ENCODE measurements around the gene CDC34. TPM values are rescaled to one million over a fixed set of nuclear protein-coding genes. Genes with fewer than 3 reads are reported as not detected.

CDC34 gene
- total and polyA plus RNA-seq, 2 of the 8 experiments (the other 6 are each of a cell fraction or from before 2014, with no cell fraction given) = 95.9 to 129 TPM

GRCh38 chr19:570937-571565 is 39.5 kb downstream of the CDC34 start:
- Histone ChIP-seq H3K27me3 (replicated peaks in 1 of 4; ENCODE audit: control insufficient read depth in 3 of 4, extremely low read depth in 1 of 4, insufficient read depth in 3 of 4, low read length in 3 of 4) (peaks cover 0 to 3% (median 0%) of the 10 kb centered on the region in 4 experiments; a peak in 1 of 7 replicates), H3K4ac (replicated peaks; ENCODE audit: insufficient read length, low read depth, low read length) (peak overlapping the region; percentile 71), H2BK20ac (ENCODE audit: low read length) (peak overlapping the region; percentile 28; the same call in 1 of the 2 replicates), H3K27ac (ENCODE audit: low read depth, low read length) (peak overlapping the region; percentile 64; the same call in 1 of the 2 replicates), H3K79me1 (ENCODE audit: low read depth, low read length) (0 out of 2 replicates have a peak, but pooled peaks cover 2% of the 10 kb centered on the region), H4K91ac (replicated peaks; ENCODE audit: insufficient read length, low read length) (peak overlapping the region; percentile 99), H4K20me1 (replicated peaks in 1 of 2; ENCODE audit: control insufficient read depth in 1 of 2, insufficient read depth in 2 of 2, low read length in 2 of 2) (peaks cover 8 to 15% of the 10 kb centered on the region in 2 experiments), H3K4me1 (replicated peaks in 1 of 4; ENCODE audit: control insufficient read depth in 3 of 4, insufficient read depth in 4 of 4, low read length in 3 of 4) (peaks cover 0 to 18% (median 10%) of the 10 kb centered on the region in 4 experiments; a peak in 5 of 7 replicates), H3K9ac (replicated peaks in 1 of 4; ENCODE audit: extremely low read depth in 1 of 4, low read depth in 3 of 4, low read length in 3 of 4) (peak overlapping the region; percentile 56 to 90 (median 76)), H4K5ac (ENCODE audit: insufficient read length, low read depth, low read length) (peak overlapping the region; percentile 75), H4K8ac (ENCODE audit: extremely low read depth, insufficient read depth, low read length) (peak overlapping the region; percentile 88), H3K23me2 (ENCODE audit: low read depth, low read length) (peaks cover 11% of the 10 kb centered on the region; the same call in 1 of the 2 replicates), H3K18ac (ENCODE audit: extremely low read depth, low read length) (peak overlapping the region; percentile 85), H3K23ac (ENCODE audit: insufficient read length) (no peak overlapping the region), H2BK120ac (replicated peaks; ENCODE audit: low read depth, low read length) (peak overlapping the region; percentile 96), H3K9me3 (ENCODE audit: insufficient read depth in 2 of 2, low read depth in 1 of 2, low read length in 1 of 2) (peaks cover 0 to 5% of the 10 kb centered on the region in 2 experiments; a peak in 1 of 4 replicates), H2BK12ac (ENCODE audit: low read depth, low read length) (peak overlapping the region; percentile 86), H2BK5ac (ENCODE audit: low read depth, low read length) (peak overlapping the region; percentile 96), H3K36me3 (ENCODE audit: control insufficient read depth in 2 of 4, insufficient read depth in 4 of 4, low read length in 3 of 4) (peaks cover 0 to 3% (median 0%) of the 10 kb centered on the region in 4 experiments; a peak in 3 of 8 replicates), H2BK15ac (ENCODE audit: low read length) (peak overlapping the region; percentile 92), H3K14ac (ENCODE audit: insufficient read length) (peak overlapping the region; percentile 20), H3K79me2 (ENCODE audit: control insufficient read depth in 1 of 2, insufficient read depth in 2 of 2, low read length in 2 of 2) (peaks cover 29 to 36% of the 10 kb centered on the region in 2 experiments; a peak in 3 of 4 replicates), H2AK5ac (ENCODE audit: low read depth, low read length) (peak overlapping the region; percentile 17; the same call in 1 of the 2 replicates), H2AFZ (ENCODE audit: low read length) (peak overlapping the region; percentile 10; the same call in 1 of the 2 replicates), H3K4me2 (ENCODE audit: insufficient read depth in 1 of 2, low read depth in 2 of 2, low read length in 2 of 2) (peak overlapping the region; percentile 86 to 99), H3K4me3 (ENCODE audit: extremely low read depth in 1 of 4, insufficient read depth in 2 of 4, low read depth in 3 of 4, low read length in 4 of 4) (peak overlapping the region; percentile 43 to 96 (median 76)), H3K56ac (replicated peaks; ENCODE audit: insufficient read length, low read depth, low read length) (peak overlapping the region; percentile 86)
- 6% methylated on average over 45 of the region's 45 CpGs; no CpG with 5 or more reads in 1 of the 2 experiments for WGBS, 2 experiments (ENCODE audit: extremely low coverage in 1 of 2, insufficient coverage in 1 of 2, insufficient read length in 1 of 2, insufficient replicate concordance in 2 of 2, low coverage in 1 of 2, low lambda C conversion rate in 2 of 2, missing lambda C conversion rate in 1 of 2)
- POLR2A ChIA-PET (ENCODE audit: partially characterized antibody) = interaction anchor here (0.8 to 2.4 kb wide), 27 partner anchors 11 to 157 kb away, joined by 3 to 12 read pairs (median 4); partner anchors contain the start of gene CDC34
- DNase-seq (ENCODE audit: low read depth in 1 of 2, low spot score in 2 of 2) (peak in 1 of 2 experiments; percentile 77), FAIRE-seq (no peak)
- CTCF ChIA-PET (ENCODE audit: partially characterized antibody) = no interaction called here
- TF ChIP-seq NRF1 (IDR thresholded peaks at IDR 0.05; ENCODE audit: low read depth, low read length) (no peak), RBBP5 (IDR thresholded peaks at IDR 0.05; ENCODE audit: borderline replicate concordance, low read depth, low read length) (no peak), KDM4A (IDR thresholded peaks at IDR 0.05; ENCODE audit: low read depth, low read length, severe bottlenecking) (peak; percentile 25), TAF1 (IDR thresholded peaks at IDR 0.05; ENCODE audit: low read depth, low read length) (peak; percentile 49; the same call in 1 of the 2 replicates), JUND (IDR thresholded peaks at IDR 0.05; ENCODE audit: low read length) (no peak), POLR2AphosphoS5 (IDR thresholded peaks at IDR 0.05; ENCODE audit: low read depth, low read length) (peak; percentile 54), SIX5 (IDR thresholded peaks at IDR 0.05; ENCODE audit: low read depth, low read length) (no peak), TAF7 (optimal IDR thresholded peaks at IDR 0.05; ENCODE audit: borderline replicate concordance, low read depth, low read length) (no peak), HDAC2 (IDR thresholded peaks at IDR 0.05; ENCODE audit: borderline replicate concordance in 1 of 2, low read depth in 2 of 2, low read length in 2 of 2) (peak in 1 of 2 experiments; percentile 37; a peak in 1 of 4 replicates), CBX8 (IDR thresholded peaks at IDR 0.05; ENCODE audit: borderline replicate concordance, low read depth, low read length) (no peak)

All from H1 (cell line).